ENCODE results near the gene IFNAR2.

- TF ChIP-seq CTCF (IDR thresholded peaks at IDR 0.05) (no peak), POLR2A (IDR thresholded peaks at IDR 0.05) (no peak), POLR2AphosphoS5 (IDR thresholded peaks at IDR 0.05) (no peak), EP300 (IDR thresholded peaks at IDR 0.05; ENCODE audit: low read depth) (no peak)
Observed at GRCh38 chr21:33231526-33231925, 1.8 kb downstream of the IFNAR2 start.

Measured in transverse colon (tissue), 4 donors.